ENCODE results near the gene CAMK2G. TPM values are rescaled to one million over a fixed set of nuclear protein-coding genes. Genes with fewer than 3 reads are reported as not detected.
"Not testable (repeated sequence)": the region's sequence is repeated elsewhere in the genome, so short reads cannot be mapped to it uniquely, and the experiment has no call there.

CAMK2G gene
- total RNA-seq, 5 donors from 2014 or later (not counting 1 experiment from before 2014, with no cell fraction given): 50.6 to 59.9 (median 55.5) TPM

DNA sequence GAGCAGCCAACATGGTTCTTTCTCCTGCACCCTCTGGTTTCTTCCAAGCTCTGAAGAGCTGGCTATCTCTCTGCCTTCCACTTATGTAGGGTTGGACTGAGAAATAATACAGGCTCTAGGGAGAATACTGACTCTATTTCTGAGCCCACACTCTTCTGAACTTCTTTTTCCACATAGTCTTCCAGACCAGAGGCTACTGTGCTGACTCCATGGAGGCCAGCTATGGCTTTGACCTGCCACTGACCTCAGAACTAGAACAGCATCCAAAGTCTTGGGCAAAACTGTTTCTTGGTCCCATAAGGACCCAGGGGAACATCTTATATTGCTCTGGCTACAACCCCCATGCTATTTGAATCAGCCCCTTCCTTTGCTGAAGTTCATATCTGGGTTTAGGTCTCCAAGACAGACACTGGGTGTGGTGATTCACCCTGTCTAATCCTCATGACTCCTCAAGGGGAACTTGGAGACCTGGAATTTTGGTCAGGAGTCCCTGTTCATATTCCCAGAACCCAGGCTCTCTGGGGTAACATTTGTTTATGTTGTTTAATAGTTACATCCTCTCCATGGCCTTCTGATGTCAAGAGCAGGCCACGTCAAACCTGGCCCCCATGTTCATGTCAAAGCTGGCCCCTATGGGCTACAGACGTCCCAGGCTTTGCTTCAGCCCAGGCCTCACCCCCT lies 24.5 kb upstream of the CAMK2G start:
- no peak overlapping the region for H3K27ac Mint-ChIP-seq
- ATAC-seq (replicated peaks in 1 of 4) (no peak), DNase-seq (no peak)
- Histone ChIP-seq H3K4me3 (ENCODE audit: control insufficient read depth in 1 of 2, extremely low read depth in 1 of 2, low read length in 1 of 2) (no peak overlapping the region), H3K4me1 (ENCODE audit: control insufficient read depth in 1 of 2, extremely low read depth in 1 of 2, insufficient read depth in 2 of 2, low read length in 2 of 2) (no peaks in the 10 kb centered on the region), H3K36me3 (ENCODE audit: control insufficient read depth in 2 of 2, extremely low read depth in 1 of 2, insufficient read depth in 1 of 2, low read length in 1 of 2) (no peaks in the 10 kb centered on the region), H3K9me3 (no peaks in the 10 kb centered on the region), H3K27me3 (replicated peaks in 1 of 2; ENCODE audit: control insufficient read depth in 2 of 2, extremely low read depth in 1 of 2, insufficient read depth in 2 of 2, low read length in 1 of 2) (peaks cover 0 to 7% of the 10 kb centered on the region in 2 experiments), H3K27ac (ENCODE audit: low read length) (no peak overlapping the region)
- no peaks in the 10 kb centered on the region for H3K9me3 Mint-ChIP-seq
- WGBS (ENCODE audit: insufficient coverage): 90% methylated on average over 2 of the region's 2 CpGs
- ChIA-PET POLR2A (interaction anchor here in 1 of 2 donors (0.6 kb wide), 1 partner anchor 343 kb away, joined by 3 read pairs; no protein-coding TSS in a partner anchor), CTCF (interaction anchor here in 1 of 2 donors (1.4 kb wide), 1 partner anchor 13 kb away, joined by 3 read pairs; no protein-coding TSS in a partner anchor)
- H3K4me1 Mint-ChIP-seq: peaks cover 0 to 6% (median 0%) of the 10 kb centered on the region in 3 donors
- H3K27me3 Mint-ChIP-seq: peaks cover 0 to 5% of the 10 kb centered on the region in 2 donors
- H3K36me3 Mint-ChIP-seq: no peaks in the 10 kb centered on the region
- H3K4me3 Mint-ChIP-seq: no peak overlapping the region

DNA sequence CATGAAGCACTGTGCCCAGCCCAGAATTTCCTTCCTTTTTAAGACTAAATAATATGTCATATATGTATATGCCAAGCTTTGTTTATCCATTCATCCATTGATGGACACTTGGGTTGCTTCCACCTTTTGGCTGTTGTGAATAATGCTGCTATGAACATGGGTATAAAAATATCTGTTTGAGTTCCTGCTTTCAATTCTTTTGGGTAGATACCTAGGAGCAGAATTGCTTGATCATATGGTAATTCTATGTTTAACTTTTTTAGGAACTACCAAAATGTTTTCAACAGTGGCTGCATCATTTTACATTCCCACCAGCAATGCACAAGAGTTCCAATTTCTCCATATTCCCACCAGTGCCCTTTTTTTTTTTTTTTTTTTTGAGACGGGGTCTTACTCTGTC lies 23.3 kb upstream of the CAMK2G start:
- DNase-seq: no peak
- Histone ChIP-seq H3K36me3 (ENCODE audit: control insufficient read depth in 2 of 2, extremely low read depth in 1 of 2, insufficient read depth in 1 of 2, low read length in 1 of 2) (no peaks in the 10 kb centered on the region), H3K4me1 (ENCODE audit: control insufficient read depth in 1 of 2, extremely low read depth in 1 of 2, insufficient read depth in 2 of 2, low read length in 2 of 2) (no peaks in the 10 kb centered on the region), H3K4me3 (ENCODE audit: control insufficient read depth in 1 of 2, extremely low read depth in 1 of 2, low read length in 1 of 2) (no peak overlapping the region), H3K27me3 (replicated peaks in 1 of 2; ENCODE audit: control insufficient read depth in 2 of 2, extremely low read depth in 1 of 2, insufficient read depth in 2 of 2, low read length in 1 of 2) (peaks cover 0 to 10% of the 10 kb centered on the region in 2 experiments), H3K27ac (ENCODE audit: low read length) (no peak overlapping the region), H3K9me3 (no peaks in the 10 kb centered on the region)
- ChIA-PET CTCF (interaction anchor here in 1 of 2 donors (0.6 to 0.7 kb wide), 2 partner anchors 20 to 43 kb away, joined by 3 read pairs; no protein-coding TSS in a partner anchor), POLR2A (no interaction called here)
- Mint-ChIP-seq H3K27ac (no peak overlapping the region), H3K9me3 (no peaks in the 10 kb centered on the region), H3K27me3 (peaks cover 0 to 5% of the 10 kb centered on the region in 2 donors), H3K4me3 (no peak overlapping the region), H3K36me3 (no peaks in the 10 kb centered on the region), H3K4me1 (peaks cover 0 to 6% (median 0%) of the 10 kb centered on the region in 3 donors)
- ATAC-seq (replicated peaks in 1 of 4): no peak
- no CpG with 5 or more reads among the region's 1 CpG for WGBS (ENCODE audit: insufficient coverage)

DNA sequence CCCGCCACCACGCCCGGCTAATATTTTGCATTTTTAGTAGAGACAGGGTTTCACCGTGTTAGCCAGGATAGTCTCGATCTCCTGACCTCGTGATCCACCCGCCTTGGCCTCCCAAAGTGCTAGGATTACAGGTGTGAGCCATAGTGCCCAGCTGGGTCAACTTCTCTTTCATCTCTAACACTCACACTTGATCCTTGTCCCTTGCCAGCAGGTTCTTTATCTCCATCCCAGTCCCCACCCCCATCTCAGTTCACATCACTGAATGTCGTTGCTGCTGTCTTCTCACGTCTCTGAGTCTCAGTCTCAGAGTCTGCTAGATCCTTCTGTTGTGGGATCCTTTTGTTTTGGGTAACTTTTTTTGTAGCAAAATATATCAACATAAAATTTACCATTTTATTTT lies 21.0 kb upstream of the CAMK2G start:
- H3K27ac Mint-ChIP-seq; H3K4me1 ChIP-seq (ENCODE audit: control insufficient read depth in 1 of 2, extremely low read depth in 1 of 2, insufficient read depth in 2 of 2, low read length in 2 of 2); H3K27me3 ChIP-seq (replicated peaks in 1 of 2; ENCODE audit: control insufficient read depth in 2 of 2, extremely low read depth in 1 of 2, insufficient read depth in 2 of 2, low read length in 1 of 2); H3K36me3 Mint-ChIP-seq; H3K4me1 Mint-ChIP-seq; DNase-seq; H3K9me3 ChIP-seq; H3K27ac ChIP-seq (ENCODE audit: low read length); POLR2A ChIA-PET; H3K27me3 Mint-ChIP-seq; CTCF ChIA-PET; H3K4me3 Mint-ChIP-seq; ATAC-seq (replicated peaks in 1 of 4); H3K9me3 Mint-ChIP-seq; H3K36me3 ChIP-seq (ENCODE audit: control insufficient read depth in 2 of 2, extremely low read depth in 1 of 2, insufficient read depth in 1 of 2, low read length in 1 of 2); H3K4me3 ChIP-seq (ENCODE audit: control insufficient read depth in 1 of 2, extremely low read depth in 1 of 2, low read length in 1 of 2): not testable (repeated sequence)
- WGBS (ENCODE audit: insufficient coverage): 100% methylated on average over 3 of the region's 9 CpGs

DNA sequence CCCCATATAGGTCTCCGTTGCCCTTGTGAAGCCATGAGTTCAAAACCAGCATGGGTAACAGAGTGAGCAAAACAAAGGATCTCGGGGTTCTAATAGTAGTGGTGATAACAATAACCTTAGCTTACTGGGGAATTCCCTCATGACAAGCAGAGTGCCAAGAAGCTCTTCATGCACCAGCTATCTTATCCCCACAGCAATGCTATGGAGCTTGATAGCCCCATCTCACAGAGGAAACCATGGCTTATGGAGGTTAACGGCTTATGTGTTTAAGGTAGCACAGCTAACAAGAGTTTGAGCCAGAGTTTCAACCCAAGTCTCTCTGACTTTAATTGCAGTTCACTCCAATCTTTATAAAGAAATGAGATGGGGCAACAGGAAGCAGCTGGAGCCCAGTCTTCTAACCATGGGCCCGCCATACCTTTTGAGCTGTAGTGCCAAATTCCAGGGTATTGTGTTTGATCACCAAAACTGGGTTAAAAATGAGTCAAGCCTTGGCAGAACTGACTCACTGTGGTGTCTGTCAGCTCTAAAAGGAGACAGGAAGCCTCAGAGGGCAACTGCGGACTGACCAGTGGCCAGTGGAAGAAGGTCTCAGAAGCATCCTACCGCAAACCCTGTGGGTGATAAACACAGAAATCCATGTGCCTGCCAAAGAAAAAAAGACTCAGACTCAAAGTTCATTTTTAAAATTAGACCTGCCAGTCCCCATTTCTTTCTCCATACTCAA lies 20.1 kb upstream of the CAMK2G start:
- CTCF ChIA-PET: interaction anchor here in 1 of 2 donors (0.6 to 1.4 kb wide), 3 partner anchors 8 to 130 kb away, joined by 3 to 5 read pairs (median 4); no protein-coding TSS in a partner anchor
- H3K27ac ChIP-seq (ENCODE audit: low read length): no peak overlapping the region
- no peak for DNase-seq
- WGBS (ENCODE audit: insufficient coverage): 83% methylated on average over 1 of the region's 6 CpGs
- no peaks in the 10 kb centered on the region for H3K9me3 Mint-ChIP-seq
- no peaks in the 10 kb centered on the region for H3K36me3 ChIP-seq (ENCODE audit: control insufficient read depth in 2 of 2, extremely low read depth in 1 of 2, insufficient read depth in 1 of 2, low read length in 1 of 2)
- no peak overlapping the region for H3K27ac Mint-ChIP-seq
- H3K4me1 Mint-ChIP-seq: peaks cover 0 to 6% (median 0%) of the 10 kb centered on the region in 3 donors
- no peaks in the 10 kb centered on the region for H3K27me3 Mint-ChIP-seq
- H3K27me3 ChIP-seq (replicated peaks in 1 of 2; ENCODE audit: control insufficient read depth in 2 of 2, extremely low read depth in 1 of 2, insufficient read depth in 2 of 2, low read length in 1 of 2): peaks cover 0 to 9% of the 10 kb centered on the region in 2 experiments
- no peaks in the 10 kb centered on the region for H3K4me1 ChIP-seq (ENCODE audit: control insufficient read depth in 1 of 2, extremely low read depth in 1 of 2, insufficient read depth in 2 of 2, low read length in 2 of 2)
- POLR2A ChIA-PET: interaction anchor here in 1 of 2 donors (0.6 kb wide), 1 partner anchor 66 kb away, joined by 4 read pairs; no protein-coding TSS in a partner anchor
- H3K4me3 Mint-ChIP-seq: no peak overlapping the region
- peak in 1 of 4 experiments; percentile 58 for ATAC-seq (replicated peaks in 1 of 4)
- H3K4me3 ChIP-seq (ENCODE audit: control insufficient read depth in 1 of 2, extremely low read depth in 1 of 2, low read length in 1 of 2): no peak overlapping the region
- no peaks in the 10 kb centered on the region for H3K9me3 ChIP-seq
- no peaks in the 10 kb centered on the region for H3K36me3 Mint-ChIP-seq

DNA sequence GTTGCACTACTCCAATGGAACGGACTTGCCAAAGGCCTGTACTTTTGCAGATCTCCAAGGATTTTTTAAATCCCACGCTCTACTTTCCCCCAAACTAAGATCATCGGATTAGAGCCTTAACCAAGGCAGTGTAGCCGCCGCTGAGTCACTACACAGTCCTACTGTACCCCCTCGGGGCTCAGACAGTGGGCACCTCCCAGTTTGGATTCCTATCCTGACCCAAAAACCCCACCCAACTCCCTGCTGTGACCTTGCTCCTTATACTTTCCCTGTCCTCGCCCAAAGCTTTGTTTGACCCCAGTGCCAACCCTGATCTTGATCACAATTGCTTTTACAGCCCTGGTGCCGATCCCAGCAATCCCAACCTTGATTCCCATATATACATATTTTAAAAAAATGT lies 19.1 kb upstream of the CAMK2G start:
- Mint-ChIP-seq H3K27ac (no peak overlapping the region), H3K4me1 (peaks cover 0 to 6% (median 0%) of the 10 kb centered on the region in 3 donors), H3K36me3 (no peaks in the 10 kb centered on the region), H3K9me3 (no peaks in the 10 kb centered on the region), H3K4me3 (no peak overlapping the region), H3K27me3 (no peaks in the 10 kb centered on the region)
- POLR2A ChIA-PET: interaction anchor here in 1 of 2 donors (0.6 kb wide), 1 partner anchor 67 kb away, joined by 4 read pairs; no protein-coding TSS in a partner anchor
- Histone ChIP-seq H3K4me3 (ENCODE audit: control insufficient read depth in 1 of 2, extremely low read depth in 1 of 2, low read length in 1 of 2) (no peak overlapping the region), H3K36me3 (ENCODE audit: control insufficient read depth in 2 of 2, extremely low read depth in 1 of 2, insufficient read depth in 1 of 2, low read length in 1 of 2) (no peaks in the 10 kb centered on the region), H3K27me3 (replicated peaks in 1 of 2; ENCODE audit: control insufficient read depth in 2 of 2, extremely low read depth in 1 of 2, insufficient read depth in 2 of 2, low read length in 1 of 2) (peaks cover 0 to 12% of the 10 kb centered on the region in 2 experiments), H3K27ac (ENCODE audit: low read length) (no peak overlapping the region), H3K9me3 (no peaks in the 10 kb centered on the region), H3K4me1 (ENCODE audit: control insufficient read depth in 1 of 2, extremely low read depth in 1 of 2, insufficient read depth in 2 of 2, low read length in 2 of 2) (no peaks in the 10 kb centered on the region)
- CTCF ChIA-PET: interaction anchor here in 1 of 2 donors (0.6 to 1.4 kb wide), 3 partner anchors 9 to 131 kb away, joined by 3 to 5 read pairs (median 4); no protein-coding TSS in a partner anchor
- 89% methylated on average over 5 of the region's 8 CpGs for WGBS (ENCODE audit: insufficient coverage)
- DNase-seq: no peak
- no peak for ATAC-seq (replicated peaks in 1 of 4)

DNA sequence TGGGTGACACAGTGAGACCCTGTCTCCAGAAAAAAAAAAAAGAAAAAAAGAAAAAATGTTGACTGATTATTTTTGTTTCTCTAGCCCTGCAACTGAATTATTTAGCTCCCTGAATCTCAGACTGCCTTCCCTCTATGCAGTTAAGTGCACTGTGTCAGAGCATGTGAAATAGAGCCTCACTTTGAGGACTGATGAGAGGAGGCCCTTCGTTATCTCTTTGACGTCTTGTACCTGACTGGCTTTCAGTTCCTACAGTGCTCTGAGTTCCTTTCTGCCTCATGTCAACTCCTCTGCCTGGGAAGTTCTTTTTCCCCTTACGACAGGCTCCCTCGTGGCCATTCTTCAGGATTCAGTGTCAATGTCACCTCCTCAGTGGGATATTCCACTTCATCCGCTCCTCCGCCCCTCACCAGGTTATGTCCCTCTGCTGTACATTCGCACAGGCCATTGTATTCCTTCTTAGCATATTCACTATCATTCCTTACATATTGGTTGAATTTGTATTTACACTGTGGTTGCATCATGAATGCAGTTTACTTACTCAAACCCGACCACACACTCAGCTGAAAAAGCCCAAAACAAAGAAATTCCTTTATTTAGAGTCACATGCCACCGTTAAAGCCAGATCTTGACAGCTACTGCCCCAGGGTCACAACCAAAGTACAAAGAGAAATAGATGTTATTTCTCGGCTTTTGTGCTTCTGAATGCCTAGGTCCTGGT lies 18.1 kb upstream of the CAMK2G start:
- no peaks in the 10 kb centered on the region for H3K9me3 Mint-ChIP-seq
- H3K4me1 Mint-ChIP-seq: peaks cover 0 to 6% (median 0%) of the 10 kb centered on the region in 3 donors
- H3K27me3 Mint-ChIP-seq: no peaks in the 10 kb centered on the region
- Histone ChIP-seq H3K36me3 (ENCODE audit: control insufficient read depth in 2 of 2, extremely low read depth in 1 of 2, insufficient read depth in 1 of 2, low read length in 1 of 2) (no peaks in the 10 kb centered on the region), H3K27ac (ENCODE audit: low read length) (no peak overlapping the region), H3K4me1 (ENCODE audit: control insufficient read depth in 1 of 2, extremely low read depth in 1 of 2, insufficient read depth in 2 of 2, low read length in 2 of 2) (no peaks in the 10 kb centered on the region), H3K4me3 (ENCODE audit: control insufficient read depth in 1 of 2, extremely low read depth in 1 of 2, low read length in 1 of 2) (no peak overlapping the region), H3K27me3 (replicated peaks in 1 of 2; ENCODE audit: control insufficient read depth in 2 of 2, extremely low read depth in 1 of 2, insufficient read depth in 2 of 2, low read length in 1 of 2) (peaks cover 0 to 12% of the 10 kb centered on the region in 2 experiments), H3K9me3 (no peaks in the 10 kb centered on the region)
- H3K36me3 Mint-ChIP-seq: no peaks in the 10 kb centered on the region
- H3K4me3 Mint-ChIP-seq: no peak overlapping the region
- no peak for DNase-seq
- POLR2A ChIA-PET: no interaction called here
- no peak overlapping the region for H3K27ac Mint-ChIP-seq
- CTCF ChIA-PET: interaction anchor here (0.6 to 0.7 kb wide), 5 partner anchors 10 to 321 kb away, joined by 3 to 5 read pairs (median 4); no protein-coding TSS in a partner anchor
- 88% methylated on average over 6 of the region's 10 CpGs for WGBS (ENCODE audit: insufficient coverage)
- ATAC-seq (replicated peaks in 1 of 4): no peak

Measured in T-cell (primary cell).